Measurements from ENCODE around the gene ARL3.

Gene ARL3

GRCh38 chr10:102649797-102650654, 64.2 kb downstream of the ARL3 start:
- no peak for DNase-seq

- peak in 1 of 2 experiments; percentile 45 for DNase-seq
These were observed 65.1 kb downstream of the ARL3 start for GRCh38 chr10:102648889-102649796.

GRCh38 chr10:102648269-102648888, 65.8 kb downstream of the ARL3 start:
- no peak for DNase-seq

- DNase-seq, result no peak
These were observed 66.5 kb downstream of the ARL3 start for GRCh38 chr10:102647443-102648268.

- peak; percentile 53 to 67 for DNase-seq
These were observed 67.4 kb downstream of the ARL3 start for GRCh38 chr10:102646610-102647442.

GRCh38 chr10:102645741-102646609, 68.2 kb downstream of the ARL3 start:
- peak; percentile 77 to 83 for DNase-seq

- peak; percentile 50 to 61 for DNase-seq
These were observed 68.8 kb downstream of the ARL3 start for GRCh38 chr10:102645388-102645740.

- DNase-seq, result peak; percentile 75 to 79
These were observed 69.4 kb downstream of the ARL3 start for GRCh38 chr10:102644646-102645387.

GRCh38 chr10:102644066-102644645, 70.0 kb downstream of the ARL3 start, which contains the start of gene TRIM8:
TSS of gene TRIM8 (plus strand) at chr10:102644479. CDS start at chr10:102644618, 139 bp downstream.
- peak; percentile 51 to 60 for DNase-seq

GRCh38 chr10:102643336-102644065, 70.7 kb downstream of the ARL3 start:
- DNase-seq, result peak; percentile 60 to 71

GRCh38 chr10:102642736-102643335, 71.4 kb downstream of the ARL3 start:
- peak; percentile 41 to 52 for DNase-seq

GRCh38 chr10:102641880-102642735, 72.1 kb downstream of the ARL3 start:
- peak; percentile 99 for DNase-seq

GRCh38 chr10:102641402-102641801, 72.8 kb downstream of the ARL3 start:
- no peak for DNase-seq

- DNase-seq, result no peak
These were observed 74.7 kb downstream of the ARL3 start for GRCh38 chr10:102639537-102639936.

- no peak for DNase-seq
These were observed 78.8 kb downstream of the ARL3 start for GRCh38 chr10:102635377-102635776.

GRCh38 chr10:102634686-102635085, 79.5 kb downstream of the ARL3 start:
- no peak for DNase-seq

- DNase-seq, result no peak
These were observed 80.3 kb downstream of the ARL3 start for GRCh38 chr10:102633848-102634247.
